ENCODE data around the gene ZNF740.
A peak's percentile ranks its signal among the peaks of the same experiment; 100 is the strongest.

ZNF740 gene

GRCh38 chr12:53222170-53222721, 41.7 kb downstream of the ZNF740 start:
- TF ChIP-seq CTCF (IDR thresholded peaks at IDR 0.05; ENCODE audit: insufficient read depth, low read depth, low read length, missing control alignments), result no peak
- peak overlapping the region; percentile 20 for H3K4me3 ChIP-seq (ENCODE audit: low read length)
- DNase-seq (ENCODE audit: low read depth), result no peak

- TF ChIP-seq CTCF (IDR thresholded peaks at IDR 0.05; ENCODE audit: insufficient read depth, low read depth, low read length, missing control alignments), result no peak
- no peak for DNase-seq (ENCODE audit: low read depth)
- H3K4me3 ChIP-seq (ENCODE audit: low read length), result no peak overlapping the region
Measured at GRCh38 chr12:53222806-53223261, 42.3 kb downstream of the ZNF740 start.

GRCh38 chr12:53223389-53224060, 43.0 kb downstream of the ZNF740 start:
- DNase-seq (ENCODE audit: low read depth), result peak; percentile 24
- peak overlapping the region; percentile 16 for H3K4me3 ChIP-seq (ENCODE audit: low read length)
- TF ChIP-seq CTCF (IDR thresholded peaks at IDR 0.05; ENCODE audit: insufficient read depth, low read depth, low read length, missing control alignments), result no peak

GRCh38 chr12:53224061-53224896, 43.8 kb downstream of the ZNF740 start:
- peak; percentile 58 for TF ChIP-seq CTCF (IDR thresholded peaks at IDR 0.05; ENCODE audit: insufficient read depth, low read depth, low read length, missing control alignments)
- peak overlapping the region; percentile 16 for H3K4me3 ChIP-seq (ENCODE audit: low read length)
- DNase-seq (ENCODE audit: low read depth), result peak; percentile 83

GRCh38 chr12:53224897-53225634, 44.5 kb downstream of the ZNF740 start:
- DNase-seq (ENCODE audit: low read depth), result no peak
- peak overlapping the region; percentile 25 for H3K4me3 ChIP-seq (ENCODE audit: low read length)
- no peak for TF ChIP-seq CTCF (IDR thresholded peaks at IDR 0.05; ENCODE audit: insufficient read depth, low read depth, low read length, missing control alignments)

GRCh38 chr12:53225635-53226424, 45.3 kb downstream of the ZNF740 start:
- peak; percentile 21 for TF ChIP-seq CTCF (IDR thresholded peaks at IDR 0.05; ENCODE audit: insufficient read depth, low read depth, low read length, missing control alignments)
- DNase-seq (ENCODE audit: low read depth), result peak; percentile 78
- peak overlapping the region; percentile 25 for H3K4me3 ChIP-seq (ENCODE audit: low read length)
